HS-27A (cell line): ENCODE measurements around the gene PARD3B.

Experiments
- DNase-seq: peaks from one replicate; pipeline ENCODE4 v3.0.0-alpha.2; 2012; ENCODE audit warnings: low read depth, missing footprints

Gene PARD3B

GRCh38 chr2:205408696-205409095, 863.4 kb downstream of the PARD3B start:
- DNase-seq: no peak

GRCh38 chr2:205409411-205409810, 864.1 kb downstream of the PARD3B start:
- no peak for DNase-seq

- no peak for DNase-seq
Measured at GRCh38 chr2:205411558-205411957, 866.3 kb downstream of the PARD3B start.

GRCh38 chr2:205424326-205424725, 879.1 kb downstream of the PARD3B start:
- DNase-seq: no peak

GRCh38 chr2:205425102-205425501, 879.8 kb downstream of the PARD3B start:
- DNase-seq: no peak

GRCh38 chr2:205427112-205427511, 881.8 kb downstream of the PARD3B start:
- no peak for DNase-seq

- no peak for DNase-seq
Measured at GRCh38 chr2:205428811-205429210, 883.5 kb downstream of the PARD3B start.

GRCh38 chr2:205435970-205436369, 890.7 kb downstream of the PARD3B start:
- no peak for DNase-seq

- no peak for DNase-seq
Measured at GRCh38 chr2:205438241-205438640, 893.0 kb downstream of the PARD3B start.

GRCh38 chr2:205439621-205440020, 894.3 kb downstream of the PARD3B start:
- no peak for DNase-seq

GRCh38 chr2:205441524-205441923, 896.2 kb downstream of the PARD3B start:
- DNase-seq: no peak

- DNase-seq: no peak
Measured at GRCh38 chr2:205448189-205448588, 902.9 kb downstream of the PARD3B start.

GRCh38 chr2:205451901-205452512, 906.7 kb downstream of the PARD3B start:
- no peak for DNase-seq

- no peak for DNase-seq
Measured at GRCh38 chr2:205453202-205453601, 907.9 kb downstream of the PARD3B start.

GRCh38 chr2:205456682-205457081, 911.4 kb downstream of the PARD3B start:
- DNase-seq: no peak

GRCh38 chr2:205460217-205460616, 914.9 kb downstream of the PARD3B start:
- DNase-seq: no peak

GRCh38 chr2:205461169-205461568, 915.9 kb downstream of the PARD3B start:
- DNase-seq: no peak

GRCh38 chr2:205461678-205462665, 916.7 kb downstream of the PARD3B start:
- no peak for DNase-seq

GRCh38 chr2:205462681-205463345, 917.5 kb downstream of the PARD3B start:
- DNase-seq: no peak

- DNase-seq: no peak
Measured at GRCh38 chr2:205463466-205464025, 918.3 kb downstream of the PARD3B start.

- no peak for DNase-seq
Measured at GRCh38 chr2:205464681-205465080, 919.4 kb downstream of the PARD3B start.

- no peak for DNase-seq
Measured at GRCh38 chr2:205465791-205466190, 920.5 kb downstream of the PARD3B start.
